T-helper 17 cell (primary cell): Measurements from ENCODE around the gene NEFH. TPM values are rescaled to one million over a fixed set of nuclear protein-coding genes. Genes with fewer than 3 reads are reported as not detected.

Experiments used
- ATAC-seq: fragments of 150-1000 bp; cut with Tn5 transposase; 2 replicates; pipeline ENCODE4 v1.10.0; 2021; ENCODE audit warnings: mild to moderate bottlenecking, moderate library complexity
- DNase-seq, 3 donors: peaks; one replicate each; pipeline versions ENCODE4 v3.0.0 to v3.0.0-alpha.2; 2020 to 2021
- H3K9me3 ChIP-seq: one replicate; pipeline ENCODE4 v1.7.0; 2013; ENCODE audit warnings: low read length, mild to moderate bottlenecking; ENCODE audit not compliant: control insufficient read depth, poor library complexity, severe bottlenecking
- H3K27ac Mint-ChIP-seq: one replicate; pipeline ENCODE4 v1.8.0; 2022; ENCODE audit warnings: mild to moderate bottlenecking, moderate library complexity, mixed read lengths
- H3K27me3 Mint-ChIP-seq: one replicate; pipeline ENCODE4 v1.8.0; 2022; ENCODE audit warnings: mixed read lengths
- H3K36me3 Mint-ChIP-seq: one replicate; pipeline ENCODE4 v1.8.0; 2022; ENCODE audit warnings: low read depth, mixed read lengths
- H3K4me1 Mint-ChIP-seq: one replicate; pipeline ENCODE4 v1.8.0; 2022; ENCODE audit warnings: mild to moderate bottlenecking, mixed read lengths
- H3K4me3 Mint-ChIP-seq: one replicate; pipeline ENCODE4 v1.8.0; 2022; ENCODE audit warnings: mild to moderate bottlenecking, moderate library complexity, mixed read lengths
- total RNA-seq, 4 donors: library from RNA in 2 of 4; stranded (reverse) in 2 of 4; gene quantifications; one replicate each; pipeline ENCODE4 v1.2.3 and lab custom pipeline; 2022 to 2026

Gene NEFH
- total RNA-seq, 2 donors from 2014 or later, result 0.15 to 0.21 TPM

DNA sequence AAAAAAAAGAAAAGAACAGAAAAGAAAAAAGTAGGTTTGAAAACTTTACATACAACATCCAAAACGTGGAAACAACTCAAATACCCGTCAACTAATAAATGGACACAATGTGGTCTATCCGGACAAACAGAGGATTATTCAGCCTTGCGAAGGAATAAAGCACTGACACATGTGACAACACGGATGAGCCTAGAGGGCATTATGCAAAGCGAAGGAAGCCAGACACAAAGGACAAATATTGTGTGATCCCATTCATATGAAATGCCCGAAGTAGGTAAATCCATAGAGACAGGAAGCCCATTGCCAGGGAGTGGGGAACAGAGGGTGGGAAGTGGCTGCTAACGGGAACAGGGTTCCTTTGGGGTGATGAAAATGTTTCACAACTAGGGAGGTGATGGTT is 29.8 kb upstream of the NEFH start:
- no peak for DNase-seq
- no peaks in the 10 kb centered on the region for H3K9me3 ChIP-seq
- ATAC-seq, result no peak
- Mint-ChIP-seq H3K4me3 (no peak overlapping the region), H3K27ac (no peak overlapping the region), H3K36me3 (peaks cover 2% of the 10 kb centered on the region), H3K27me3 (peaks cover 5% of the 10 kb centered on the region), H3K4me1 (peaks cover 3% of the 10 kb centered on the region)

GRCh38 chr22:29451863-29452262 is 28.2 kb upstream of the NEFH start:
- no peak for DNase-seq
- H3K27ac Mint-ChIP-seq, result no peak overlapping the region

GRCh38 chr22:29454276-29454675 is 25.7 kb upstream of the NEFH start:
- H3K9me3 ChIP-seq, result no peaks in the 10 kb centered on the region
- Mint-ChIP-seq H3K27me3 (no peaks in the 10 kb centered on the region), H3K4me3 (no peak overlapping the region), H3K36me3 (no peaks in the 10 kb centered on the region), H3K4me1 (no peaks in the 10 kb centered on the region), H3K27ac (no peak overlapping the region)
- ATAC-seq, result no peak
- no peak for DNase-seq

More at GRCh38 chr22:29451863-29452262, 28.2 kb upstream of the NEFH start:
- H3K27me3 Mint-ChIP-seq, result peaks cover 5% of the 10 kb centered on the region
- H3K4me1 Mint-ChIP-seq, result peaks cover 3% of the 10 kb centered on the region
- no peaks in the 10 kb centered on the region for H3K9me3 ChIP-seq
- no peak for ATAC-seq
- H3K4me3 Mint-ChIP-seq, result no peak overlapping the region
- H3K36me3 Mint-ChIP-seq, result peaks cover 2% of the 10 kb centered on the region

DNA sequence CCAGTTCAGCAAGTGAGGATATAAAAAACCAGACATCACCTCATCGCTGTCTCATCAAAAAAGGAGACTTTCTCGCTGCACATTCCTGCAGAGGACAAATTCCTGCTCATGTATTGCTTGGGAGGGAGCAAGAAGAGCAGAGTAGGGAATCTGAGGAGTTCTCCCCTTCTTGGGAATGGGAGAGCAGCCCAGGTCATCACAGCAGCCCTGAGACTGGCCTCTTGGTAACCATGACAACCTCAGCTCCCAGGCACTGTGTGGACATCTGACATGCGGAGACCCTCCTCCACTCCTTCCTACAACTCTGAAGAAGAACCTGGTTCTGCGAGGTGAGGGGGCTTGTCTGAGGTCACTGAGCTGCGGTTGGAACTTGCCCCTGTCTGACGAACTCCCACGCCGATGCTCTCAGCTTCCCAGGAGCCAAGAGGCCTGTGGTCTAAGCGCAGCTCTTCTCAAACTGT is 23.8 kb upstream of the NEFH start:
- no peaks in the 10 kb centered on the region for H3K27me3 Mint-ChIP-seq
- H3K9me3 ChIP-seq, result no peaks in the 10 kb centered on the region
- H3K27ac Mint-ChIP-seq, result no peak overlapping the region
- no peak overlapping the region for H3K4me3 Mint-ChIP-seq
- no peaks in the 10 kb centered on the region for H3K36me3 Mint-ChIP-seq
- H3K4me1 Mint-ChIP-seq, result no peaks in the 10 kb centered on the region
- DNase-seq, result no peak
- no peak for ATAC-seq

GRCh38 chr22:29457730-29458129 is 22.3 kb upstream of the NEFH start:
- Mint-ChIP-seq H3K4me3 (no peak overlapping the region), H3K27ac (no peak overlapping the region), H3K4me1 (no peaks in the 10 kb centered on the region), H3K27me3 (no peaks in the 10 kb centered on the region), H3K36me3 (no peaks in the 10 kb centered on the region)
- H3K9me3 ChIP-seq, result no peaks in the 10 kb centered on the region
- DNase-seq (no peak), ATAC-seq (peak; percentile 61)

- Mint-ChIP-seq H3K27ac (no peak overlapping the region), H3K4me3 (no peak overlapping the region), H3K27me3 (no peaks in the 10 kb centered on the region), H3K4me1 (no peaks in the 10 kb centered on the region), H3K36me3 (no peaks in the 10 kb centered on the region)
- no peaks in the 10 kb centered on the region for H3K9me3 ChIP-seq
- DNase-seq (no peak), ATAC-seq (no peak)
Measured at GRCh38 chr22:29458551-29458950, 21.5 kb upstream of the NEFH start.

GRCh38 chr22:29459773-29460172 is 20.2 kb upstream of the NEFH start:
- H3K27ac Mint-ChIP-seq, result no peak overlapping the region
- no peaks in the 10 kb centered on the region for H3K4me1 Mint-ChIP-seq
- no peak overlapping the region for H3K4me3 Mint-ChIP-seq
- no peak for DNase-seq
- no peaks in the 10 kb centered on the region for H3K9me3 ChIP-seq
- no peaks in the 10 kb centered on the region for H3K36me3 Mint-ChIP-seq
- no peaks in the 10 kb centered on the region for H3K27me3 Mint-ChIP-seq
- no peak for ATAC-seq

DNA sequence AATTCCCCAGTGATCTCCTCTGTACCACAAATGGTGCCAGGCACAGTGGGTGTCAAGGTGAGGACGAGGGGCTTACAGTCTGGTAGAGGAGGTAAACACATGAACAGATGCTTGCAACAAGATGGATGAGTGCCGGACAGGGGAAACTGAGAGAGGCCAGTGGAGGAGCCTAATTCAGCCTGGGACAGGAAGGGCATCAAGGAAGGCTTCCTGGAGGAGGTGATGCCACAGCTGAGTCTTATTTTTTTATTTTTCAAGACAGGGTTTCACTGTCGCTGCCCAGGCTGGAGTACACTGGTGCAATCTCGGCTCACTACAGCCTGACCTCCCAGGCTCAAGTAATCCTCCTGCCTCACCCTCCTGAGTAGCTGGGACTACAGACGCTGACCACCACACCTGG is 18.8 kb upstream of the NEFH start:
- Mint-ChIP-seq H3K27me3 (no peaks in the 10 kb centered on the region), H3K36me3 (no peaks in the 10 kb centered on the region), H3K4me3 (no peak overlapping the region), H3K27ac (no peak overlapping the region), H3K4me1 (no peaks in the 10 kb centered on the region)
- no peaks in the 10 kb centered on the region for H3K9me3 ChIP-seq
- ATAC-seq (no peak), DNase-seq (no peak)

- no peak for DNase-seq
- no peaks in the 10 kb centered on the region for H3K27me3 Mint-ChIP-seq
Measured at GRCh38 chr22:29463629-29464028, 16.4 kb upstream of the NEFH start.

GRCh38 chr22:29464581-29464980 is 15.4 kb upstream of the NEFH start:
- no peaks in the 10 kb centered on the region for H3K27me3 Mint-ChIP-seq
- ATAC-seq (no peak), DNase-seq (no peak)
- no peak overlapping the region for H3K4me3 Mint-ChIP-seq
- H3K9me3 ChIP-seq, result no peaks in the 10 kb centered on the region
- no peaks in the 10 kb centered on the region for H3K36me3 Mint-ChIP-seq
- H3K27ac Mint-ChIP-seq, result no peak overlapping the region
- no peaks in the 10 kb centered on the region for H3K4me1 Mint-ChIP-seq

More at GRCh38 chr22:29463629-29464028, 16.4 kb upstream of the NEFH start:
- Mint-ChIP-seq H3K36me3 (no peaks in the 10 kb centered on the region), H3K4me3 (no peak overlapping the region), H3K4me1 (no peaks in the 10 kb centered on the region), H3K27ac (no peak overlapping the region)
- no peaks in the 10 kb centered on the region for H3K9me3 ChIP-seq
- no peak for ATAC-seq

GRCh38 chr22:29469755-29470154 is 10.3 kb upstream of the NEFH start:
- peak overlapping the region; percentile 85 for H3K4me3 Mint-ChIP-seq
- ATAC-seq, result no peak
- H3K36me3 Mint-ChIP-seq, result no peaks in the 10 kb centered on the region
- H3K9me3 ChIP-seq, result no peaks in the 10 kb centered on the region
- peak overlapping the region; percentile 68 for H3K27ac Mint-ChIP-seq
- H3K27me3 Mint-ChIP-seq, result peaks cover 14% of the 10 kb centered on the region
- peaks cover 2% of the 10 kb centered on the region for H3K4me1 Mint-ChIP-seq
- DNase-seq, result no peak

- Mint-ChIP-seq H3K27ac (peak overlapping the region; percentile 68), H3K27me3 (peaks cover 16% of the 10 kb centered on the region), H3K4me1 (peaks cover 2% of the 10 kb centered on the region), H3K36me3 (no peaks in the 10 kb centered on the region), H3K4me3 (peak overlapping the region; percentile 85)
- ATAC-seq (peak; percentile 97), DNase-seq (peak; percentile 58 to 84 (median 62))
- H3K9me3 ChIP-seq, result no peaks in the 10 kb centered on the region
Measured at GRCh38 chr22:29470159-29470855, 9.7 kb upstream of the NEFH start.

GRCh38 chr22:29473001-29473400 is 7.0 kb upstream of the NEFH start:
- H3K36me3 Mint-ChIP-seq, result peaks cover 2% of the 10 kb centered on the region
- H3K27me3 Mint-ChIP-seq, result peaks cover 40% of the 10 kb centered on the region
- no peak overlapping the region for H3K27ac Mint-ChIP-seq
- H3K4me3 Mint-ChIP-seq, result no peak overlapping the region
- ATAC-seq (no peak), DNase-seq (no peak)
- H3K4me1 Mint-ChIP-seq, result peaks cover 2% of the 10 kb centered on the region
- no peaks in the 10 kb centered on the region for H3K9me3 ChIP-seq

DNA sequence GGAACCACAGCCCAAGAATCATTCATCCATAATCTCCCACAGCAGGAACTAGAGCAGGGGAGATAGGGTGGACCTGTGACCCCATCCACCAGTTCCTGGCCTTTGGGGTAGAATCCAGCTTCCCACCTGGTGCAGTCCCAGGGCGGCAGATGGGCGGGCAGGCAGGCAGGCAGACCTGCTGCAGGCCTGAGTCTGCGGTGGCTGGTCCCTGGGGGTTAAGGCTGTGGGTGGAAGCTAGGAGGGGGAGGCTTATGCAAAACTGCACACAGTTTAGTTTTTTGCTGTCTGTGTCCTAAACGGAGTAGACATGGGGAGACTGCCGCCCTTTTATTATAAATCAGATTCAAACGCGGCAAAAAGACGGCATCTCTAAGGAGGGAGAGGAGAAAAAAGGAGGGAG is 4.5 kb upstream of the NEFH start:
- ATAC-seq, result peak; percentile 16
- no peaks in the 10 kb centered on the region for H3K9me3 ChIP-seq
- H3K4me3 Mint-ChIP-seq, result no peak overlapping the region
- H3K27ac Mint-ChIP-seq, result peak overlapping the region; percentile 34
- H3K36me3 Mint-ChIP-seq, result peaks cover 10% of the 10 kb centered on the region
- no peak for DNase-seq
- peaks cover 9% of the 10 kb centered on the region for H3K4me1 Mint-ChIP-seq
- H3K27me3 Mint-ChIP-seq, result peaks cover 58% of the 10 kb centered on the region
